ENCODE measurements around the gene ASIC3.
"Not testable (repeated sequence)": the region's sequence is repeated elsewhere in the genome, so short reads cannot be mapped to it uniquely, and the experiment has no call there.

The ASIC3 gene

GRCh38 chr7:151008511-151009323 lies 39.6 kb upstream of the ASIC3 start:
- Histone ChIP-seq H3K4me3 (ENCODE audit: low read length) (peak overlapping the region; percentile 69), H3K9me3 (ENCODE audit: control insufficient read depth, low read length) (no peaks in the 10 kb centered on the region), H3K4me1 (ENCODE audit: control insufficient read depth, insufficient read depth, low read length) (peaks cover 13% of the 10 kb centered on the region), H3K36me3 (ENCODE audit: control insufficient read depth, insufficient read depth, low read length, severe bottlenecking) (no peaks in the 10 kb centered on the region), H3K27me3 (replicated peaks; ENCODE audit: control insufficient read depth, insufficient read depth, low read length) (peaks cover 13% of the 10 kb centered on the region), H3K9ac (ENCODE audit: low read length) (peak overlapping the region; percentile 63)
- DNase-seq (ENCODE audit: low read depth): peak; percentile 41

GRCh38 chr7:151009327-151010036 lies 38.8 kb upstream of the ASIC3 start:
- no peaks in the 10 kb centered on the region for H3K36me3 ChIP-seq (ENCODE audit: control insufficient read depth, insufficient read depth, low read length, severe bottlenecking)
- no peak overlapping the region for H3K9ac ChIP-seq (ENCODE audit: low read length)
- no peak for DNase-seq (ENCODE audit: low read depth)
- peaks cover 12% of the 10 kb centered on the region for H3K27me3 ChIP-seq (replicated peaks; ENCODE audit: control insufficient read depth, insufficient read depth, low read length)
- peaks cover 19% of the 10 kb centered on the region for H3K4me1 ChIP-seq (ENCODE audit: control insufficient read depth, insufficient read depth, low read length)
- no peaks in the 10 kb centered on the region for H3K9me3 ChIP-seq (ENCODE audit: control insufficient read depth, low read length)
- H3K4me3 ChIP-seq (ENCODE audit: low read length): no peak overlapping the region

- peaks cover 19% of the 10 kb centered on the region for H3K4me1 ChIP-seq (ENCODE audit: control insufficient read depth, insufficient read depth, low read length)
- no peaks in the 10 kb centered on the region for H3K9me3 ChIP-seq (ENCODE audit: control insufficient read depth, low read length)
- no peak for DNase-seq (ENCODE audit: low read depth)
- H3K9ac ChIP-seq (ENCODE audit: low read length): no peak overlapping the region
- peaks cover 12% of the 10 kb centered on the region for H3K27me3 ChIP-seq (replicated peaks; ENCODE audit: control insufficient read depth, insufficient read depth, low read length)
- H3K4me3 ChIP-seq (ENCODE audit: low read length): no peak overlapping the region
- no peaks in the 10 kb centered on the region for H3K36me3 ChIP-seq (ENCODE audit: control insufficient read depth, insufficient read depth, low read length, severe bottlenecking)
Measured at GRCh38 chr7:151010037-151010306, 38.4 kb upstream of the ASIC3 start.

GRCh38 chr7:151010307-151011096 lies 37.8 kb upstream of the ASIC3 start:
- no peaks in the 10 kb centered on the region for H3K36me3 ChIP-seq (ENCODE audit: control insufficient read depth, insufficient read depth, low read length, severe bottlenecking)
- no peak for DNase-seq (ENCODE audit: low read depth)
- no peak overlapping the region for H3K4me3 ChIP-seq (ENCODE audit: low read length)
- peaks cover 8% of the 10 kb centered on the region for H3K27me3 ChIP-seq (replicated peaks; ENCODE audit: control insufficient read depth, insufficient read depth, low read length)
- no peaks in the 10 kb centered on the region for H3K9me3 ChIP-seq (ENCODE audit: control insufficient read depth, low read length)
- H3K4me1 ChIP-seq (ENCODE audit: control insufficient read depth, insufficient read depth, low read length): peaks cover 19% of the 10 kb centered on the region
- H3K9ac ChIP-seq (ENCODE audit: low read length): no peak overlapping the region

GRCh38 chr7:151011097-151011409 lies 37.3 kb upstream of the ASIC3 start:
- Histone ChIP-seq H3K9me3 (ENCODE audit: control insufficient read depth, low read length) (no peaks in the 10 kb centered on the region), H3K36me3 (ENCODE audit: control insufficient read depth, insufficient read depth, low read length, severe bottlenecking) (no peaks in the 10 kb centered on the region), H3K27me3 (replicated peaks; ENCODE audit: control insufficient read depth, insufficient read depth, low read length) (peaks cover 5% of the 10 kb centered on the region), H3K9ac (ENCODE audit: low read length) (no peak overlapping the region), H3K4me1 (ENCODE audit: control insufficient read depth, insufficient read depth, low read length) (peaks cover 19% of the 10 kb centered on the region), H3K4me3 (ENCODE audit: low read length) (no peak overlapping the region)
- no peak for DNase-seq (ENCODE audit: low read depth)

GRCh38 chr7:151011616-151012015 lies 36.7 kb upstream of the ASIC3 start:
- not testable (repeated sequence) for DNase-seq (ENCODE audit: low read depth)

GRCh38 chr7:151012031-151012692 lies 36.2 kb upstream of the ASIC3 start:
- peaks cover 19% of the 10 kb centered on the region for H3K4me1 ChIP-seq (ENCODE audit: control insufficient read depth, insufficient read depth, low read length)
- H3K4me3 ChIP-seq (ENCODE audit: low read length): no peak overlapping the region
- H3K9ac ChIP-seq (ENCODE audit: low read length): no peak overlapping the region
- H3K36me3 ChIP-seq (ENCODE audit: control insufficient read depth, insufficient read depth, low read length, severe bottlenecking): no peaks in the 10 kb centered on the region
- H3K9me3 ChIP-seq (ENCODE audit: control insufficient read depth, low read length): no peaks in the 10 kb centered on the region
- no peak for DNase-seq (ENCODE audit: low read depth)
- peaks cover 9% of the 10 kb centered on the region for H3K27me3 ChIP-seq (replicated peaks; ENCODE audit: control insufficient read depth, insufficient read depth, low read length)

More at GRCh38 chr7:151011616-151012015, 36.7 kb upstream of the ASIC3 start:
- H3K36me3 ChIP-seq (ENCODE audit: control insufficient read depth, insufficient read depth, low read length, severe bottlenecking); H3K4me3 ChIP-seq (ENCODE audit: low read length); H3K9me3 ChIP-seq (ENCODE audit: control insufficient read depth, low read length); H3K9ac ChIP-seq (ENCODE audit: low read length); H3K27me3 ChIP-seq (replicated peaks; ENCODE audit: control insufficient read depth, insufficient read depth, low read length): not testable (repeated sequence)
- H3K4me1 ChIP-seq (ENCODE audit: control insufficient read depth, insufficient read depth, low read length): peaks cover 19% of the 10 kb centered on the region

- Histone ChIP-seq H3K4me3 (ENCODE audit: low read length) (no peak overlapping the region), H3K9me3 (ENCODE audit: control insufficient read depth, low read length) (no peaks in the 10 kb centered on the region)
- peak; percentile 47 for DNase-seq (ENCODE audit: low read depth)
Measured at GRCh38 chr7:151012911-151013347, 35.4 kb upstream of the ASIC3 start.

GRCh38 chr7:151013356-151013732 lies 35.0 kb upstream of the ASIC3 start:
- H3K9me3 ChIP-seq (ENCODE audit: control insufficient read depth, low read length): no peaks in the 10 kb centered on the region
- no peaks in the 10 kb centered on the region for H3K36me3 ChIP-seq (ENCODE audit: control insufficient read depth, insufficient read depth, low read length, severe bottlenecking)
- H3K27me3 ChIP-seq (replicated peaks; ENCODE audit: control insufficient read depth, insufficient read depth, low read length): peaks cover 19% of the 10 kb centered on the region
- H3K4me1 ChIP-seq (ENCODE audit: control insufficient read depth, insufficient read depth, low read length): peaks cover 20% of the 10 kb centered on the region
- no peak overlapping the region for H3K9ac ChIP-seq (ENCODE audit: low read length)
- no peak overlapping the region for H3K4me3 ChIP-seq (ENCODE audit: low read length)
- DNase-seq (ENCODE audit: low read depth): no peak

More at GRCh38 chr7:151012911-151013347, 35.4 kb upstream of the ASIC3 start:
- no peaks in the 10 kb centered on the region for H3K36me3 ChIP-seq (ENCODE audit: control insufficient read depth, insufficient read depth, low read length, severe bottlenecking)
- peaks cover 17% of the 10 kb centered on the region for H3K27me3 ChIP-seq (replicated peaks; ENCODE audit: control insufficient read depth, insufficient read depth, low read length)
- H3K4me1 ChIP-seq (ENCODE audit: control insufficient read depth, insufficient read depth, low read length): peaks cover 19% of the 10 kb centered on the region
- no peak overlapping the region for H3K9ac ChIP-seq (ENCODE audit: low read length)

- Histone ChIP-seq H3K27me3 (replicated peaks; ENCODE audit: control insufficient read depth, insufficient read depth, low read length) (peaks cover 21% of the 10 kb centered on the region), H3K4me1 (ENCODE audit: control insufficient read depth, insufficient read depth, low read length) (peaks cover 25% of the 10 kb centered on the region), H3K36me3 (ENCODE audit: control insufficient read depth, insufficient read depth, low read length, severe bottlenecking) (no peaks in the 10 kb centered on the region), H3K4me3 (ENCODE audit: low read length) (peak overlapping the region; percentile 75), H3K9me3 (ENCODE audit: control insufficient read depth, low read length) (no peaks in the 10 kb centered on the region), H3K9ac (ENCODE audit: low read length) (peak overlapping the region; percentile 51)
- DNase-seq (ENCODE audit: low read depth): peak; percentile 63
Measured at GRCh38 chr7:151013733-151014497, 34.4 kb upstream of the ASIC3 start.
